Tibial nerve (tissue), 4 donors: ENCODE data around the gene MED12.

Experiments
- EP300 ChIP-seq, 2 donors: sonication (generic); formaldehyde crosslinking; IDR thresholded peaks; one replicate each; pipeline ENCODE4 v1.6.1; 2017; ENCODE audit warnings: antibody characterized with exemption in 2 of 2, mild to moderate bottlenecking in 1 of 2
- POLR2A ChIP-seq, 2 donors: fragments of 450-650 bp; IDR thresholded peaks; one replicate each; pipeline ENCODE4 v1.6.1; 2017; ENCODE audit warnings: antibody characterized with exemption in 2 of 2, mild to moderate bottlenecking in 2 of 2, moderate library complexity in 2 of 2
- TF ChIP-seq, protein P1 (sequence below), 5 experiments: fragments of 200-600 bp in 3 of 5; fragments of 450-650 bp in 2 of 5; sonication (generic) in 3 of 5; IDR thresholded peaks; one replicate each; pipeline ENCODE4 v1.5.1; 2016 to 2019; ENCODE audit warnings: antibody characterized with exemption in 5 of 5, mild to moderate bottlenecking in 3 of 5, moderate library complexity in 2 of 5

GRCh38 chrX:71095981-71096759 lies 22.2 kb upstream of the MED12 start:
- TF ChIP-seq, protein P1, sequence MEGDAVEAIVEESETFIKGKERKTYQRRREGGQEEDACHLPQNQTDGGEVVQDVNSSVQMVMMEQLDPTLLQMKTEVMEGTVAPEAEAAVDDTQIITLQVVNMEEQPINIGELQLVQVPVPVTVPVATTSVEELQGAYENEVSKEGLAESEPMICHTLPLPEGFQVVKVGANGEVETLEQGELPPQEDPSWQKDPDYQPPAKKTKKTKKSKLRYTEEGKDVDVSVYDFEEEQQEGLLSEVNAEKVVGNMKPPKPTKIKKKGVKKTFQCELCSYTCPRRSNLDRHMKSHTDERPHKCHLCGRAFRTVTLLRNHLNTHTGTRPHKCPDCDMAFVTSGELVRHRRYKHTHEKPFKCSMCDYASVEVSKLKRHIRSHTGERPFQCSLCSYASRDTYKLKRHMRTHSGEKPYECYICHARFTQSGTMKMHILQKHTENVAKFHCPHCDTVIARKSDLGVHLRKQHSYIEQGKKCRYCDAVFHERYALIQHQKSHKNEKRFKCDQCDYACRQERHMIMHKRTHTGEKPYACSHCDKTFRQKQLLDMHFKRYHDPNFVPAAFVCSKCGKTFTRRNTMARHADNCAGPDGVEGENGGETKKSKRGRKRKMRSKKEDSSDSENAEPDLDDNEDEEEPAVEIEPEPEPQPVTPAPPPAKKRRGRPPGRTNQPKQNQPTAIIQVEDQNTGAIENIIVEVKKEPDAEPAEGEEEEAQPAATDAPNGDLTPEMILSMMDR (IDR thresholded peaks at IDR 0.05): no peak
- TF ChIP-seq POLR2A (IDR thresholded peaks at IDR 0.05): peak in 1 of 2 donors; percentile 47
- no peak for TF ChIP-seq EP300 (IDR thresholded peaks at IDR 0.05)
